ENCODE results near the gene USP37. TPM values are rescaled to one million over a fixed set of nuclear protein-coding genes. Genes with fewer than 3 reads are reported as not detected.
A peak's percentile ranks its signal among the peaks of the same experiment; 100 is the strongest.

The USP37 gene
- polyA plus RNA-seq, 3 donors: 2.7 to 4.9 (median 2.7) TPM

GRCh38 chr2:218472988-218473387 is 95.2 kb downstream of the USP37 start:
- peak overlapping the region; percentile 45 for H3K4me2 ChIP-seq (replicated peaks; ENCODE audit: extremely low read depth, low read length, poor library complexity, severe bottlenecking)
- no peaks in the 10 kb centered on the region for H3K9me3 ChIP-seq (replicated peaks in 1 of 2; ENCODE audit: control insufficient read depth in 1 of 2, insufficient read depth in 1 of 2, low read length in 2 of 2)
- intact Hi-C loops (cut with micrococcal nuclease): loop anchor here in 1 of 2 donors (10.0 kb wide), 1 partner anchor 288 kb away; no protein-coding TSS in a partner anchor
- peak overlapping the region in 1 of 2 donors; percentile 51 for H3K4me3 Mint-ChIP-seq
- no peaks in the 10 kb centered on the region for H4K20me1 ChIP-seq (ENCODE audit: insufficient read depth, low read length)
- peaks cover 0 to 3% (median 0%) of the 10 kb centered on the region in 3 donors for H3K27me3 Mint-ChIP-seq (ENCODE audit: low read depth in 3 of 3)
- peak overlapping the region in 1 of 2 donors; percentile 63 for H3K27ac ChIP-seq (ENCODE audit: low read depth in 1 of 2, low read length in 2 of 2)
- peaks cover 30 to 31% of the 10 kb centered on the region in 2 donors for H3K4me1 ChIP-seq (ENCODE audit: control insufficient read depth in 1 of 2, insufficient read depth in 2 of 2, low read length in 2 of 2)
- no peaks in the 10 kb centered on the region for H3K9me3 Mint-ChIP-seq
- H3K4me1 Mint-ChIP-seq: peaks cover 33% of the 10 kb centered on the region
- no peak overlapping the region for H3K9ac ChIP-seq (ENCODE audit: insufficient read depth, low read length, poor library complexity, severe bottlenecking)
- H3K4me3 ChIP-seq (replicated peaks in 1 of 3; ENCODE audit: low read depth in 2 of 3, low read length in 3 of 3): peak overlapping the region in 1 of 3 experiments; percentile 33
- H3K36me3 ChIP-seq (replicated peaks in 1 of 2; ENCODE audit: control insufficient read depth in 1 of 2, insufficient read depth in 2 of 2, low read length in 2 of 2): peaks cover 14 to 38% of the 10 kb centered on the region in 2 donors
- no peaks in the 10 kb centered on the region for H3K27me3 ChIP-seq (ENCODE audit: control insufficient read depth in 2 of 2, insufficient read depth in 2 of 2, low read length in 2 of 2)
- H2AFZ ChIP-seq (ENCODE audit: insufficient read depth, low read depth, low read length, poor library complexity, severe bottlenecking): no peak overlapping the region
- peak; percentile 6 to 54 (median 54) for DNase-seq
- H3K27ac Mint-ChIP-seq: peak overlapping the region; percentile 78 to 92 (median 87)
- no peaks in the 10 kb centered on the region for H3K79me2 ChIP-seq (ENCODE audit: insufficient read depth, low read length)
- TF ChIP-seq CTCF (IDR thresholded peaks at IDR 0.05): no peak
- H3K36me3 Mint-ChIP-seq: peaks cover 18 to 32% of the 10 kb centered on the region in 2 donors

GRCh38 chr2:218471982-218472381 is 96.2 kb downstream of the USP37 start:
- Histone ChIP-seq H3K79me2 (ENCODE audit: insufficient read depth, low read length) (no peaks in the 10 kb centered on the region), H3K4me2 (replicated peaks; ENCODE audit: extremely low read depth, low read length, poor library complexity, severe bottlenecking) (peak overlapping the region; percentile 45), H4K20me1 (ENCODE audit: insufficient read depth, low read length) (no peaks in the 10 kb centered on the region), H3K27me3 (ENCODE audit: control insufficient read depth in 2 of 2, insufficient read depth in 2 of 2, low read length in 2 of 2) (no peaks in the 10 kb centered on the region), H3K36me3 (replicated peaks in 1 of 2; ENCODE audit: control insufficient read depth in 1 of 2, insufficient read depth in 2 of 2, low read length in 2 of 2) (peaks cover 10 to 29% of the 10 kb centered on the region in 2 donors), H2AFZ (ENCODE audit: insufficient read depth, low read depth, low read length, poor library complexity, severe bottlenecking) (no peak overlapping the region), H3K9me3 (replicated peaks in 1 of 2; ENCODE audit: control insufficient read depth in 1 of 2, insufficient read depth in 1 of 2, low read length in 2 of 2) (no peaks in the 10 kb centered on the region), H3K27ac (ENCODE audit: low read depth in 1 of 2, low read length in 2 of 2) (peak overlapping the region in 1 of 2 donors; percentile 63), H3K9ac (ENCODE audit: insufficient read depth, low read length, poor library complexity, severe bottlenecking) (no peak overlapping the region), H3K4me3 (replicated peaks in 1 of 3; ENCODE audit: low read depth in 2 of 3, low read length in 3 of 3) (peak overlapping the region in 1 of 3 experiments; percentile 43), H3K4me1 (ENCODE audit: control insufficient read depth in 1 of 2, insufficient read depth in 2 of 2, low read length in 2 of 2) (peaks cover 30 to 31% of the 10 kb centered on the region in 2 donors)
- Mint-ChIP-seq H3K4me1 (peaks cover 33% of the 10 kb centered on the region), H3K4me3 (peak overlapping the region in 1 of 2 donors; percentile 46), H3K27me3 (ENCODE audit: low read depth in 3 of 3) (peaks cover 0 to 3% (median 0%) of the 10 kb centered on the region in 3 donors), H3K9me3 (no peaks in the 10 kb centered on the region), H3K36me3 (peaks cover 14 to 32% of the 10 kb centered on the region in 2 donors), H3K27ac (peak overlapping the region; percentile 54 to 87 (median 84))
- DNase-seq: peak; percentile 79 to 86 (median 85)
- WGBS (ENCODE audit: insufficient coverage): 6% methylated on average over 2 of the region's 5 CpGs
- no peak for TF ChIP-seq CTCF (IDR thresholded peaks at IDR 0.05)
- intact Hi-C loops (cut with micrococcal nuclease): loop anchor here in 1 of 2 donors (10.0 kb wide), 1 partner anchor 287 kb away; no protein-coding TSS in a partner anchor
